ENCODE data around the gene CCNB3. TPM values are rescaled to one million over a fixed set of nuclear protein-coding genes. Genes with fewer than 3 reads are reported as not detected.

Gene CCNB3, protein sequence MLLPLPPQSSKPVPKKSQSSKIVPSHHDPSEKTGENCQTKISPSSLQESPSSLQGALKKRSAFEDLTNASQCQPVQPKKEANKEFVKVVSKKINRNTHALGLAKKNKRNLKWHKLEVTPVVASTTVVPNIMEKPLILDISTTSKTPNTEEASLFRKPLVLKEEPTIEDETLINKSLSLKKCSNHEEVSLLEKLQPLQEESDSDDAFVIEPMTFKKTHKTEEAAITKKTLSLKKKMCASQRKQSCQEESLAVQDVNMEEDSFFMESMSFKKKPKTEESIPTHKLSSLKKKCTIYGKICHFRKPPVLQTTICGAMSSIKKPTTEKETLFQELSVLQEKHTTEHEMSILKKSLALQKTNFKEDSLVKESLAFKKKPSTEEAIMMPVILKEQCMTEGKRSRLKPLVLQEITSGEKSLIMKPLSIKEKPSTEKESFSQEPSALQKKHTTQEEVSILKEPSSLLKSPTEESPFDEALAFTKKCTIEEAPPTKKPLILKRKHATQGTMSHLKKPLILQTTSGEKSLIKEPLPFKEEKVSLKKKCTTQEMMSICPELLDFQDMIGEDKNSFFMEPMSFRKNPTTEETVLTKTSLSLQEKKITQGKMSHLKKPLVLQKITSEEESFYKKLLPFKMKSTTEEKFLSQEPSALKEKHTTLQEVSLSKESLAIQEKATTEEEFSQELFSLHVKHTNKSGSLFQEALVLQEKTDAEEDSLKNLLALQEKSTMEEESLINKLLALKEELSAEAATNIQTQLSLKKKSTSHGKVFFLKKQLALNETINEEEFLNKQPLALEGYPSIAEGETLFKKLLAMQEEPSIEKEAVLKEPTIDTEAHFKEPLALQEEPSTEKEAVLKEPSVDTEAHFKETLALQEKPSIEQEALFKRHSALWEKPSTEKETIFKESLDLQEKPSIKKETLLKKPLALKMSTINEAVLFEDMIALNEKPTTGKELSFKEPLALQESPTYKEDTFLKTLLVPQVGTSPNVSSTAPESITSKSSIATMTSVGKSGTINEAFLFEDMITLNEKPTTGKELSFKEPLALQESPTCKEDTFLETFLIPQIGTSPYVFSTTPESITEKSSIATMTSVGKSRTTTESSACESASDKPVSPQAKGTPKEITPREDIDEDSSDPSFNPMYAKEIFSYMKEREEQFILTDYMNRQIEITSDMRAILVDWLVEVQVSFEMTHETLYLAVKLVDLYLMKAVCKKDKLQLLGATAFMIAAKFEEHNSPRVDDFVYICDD (N-terminal part only)
- total RNA-seq = 0.17 and 2.9 TPM in 2 replicates

DNA sequence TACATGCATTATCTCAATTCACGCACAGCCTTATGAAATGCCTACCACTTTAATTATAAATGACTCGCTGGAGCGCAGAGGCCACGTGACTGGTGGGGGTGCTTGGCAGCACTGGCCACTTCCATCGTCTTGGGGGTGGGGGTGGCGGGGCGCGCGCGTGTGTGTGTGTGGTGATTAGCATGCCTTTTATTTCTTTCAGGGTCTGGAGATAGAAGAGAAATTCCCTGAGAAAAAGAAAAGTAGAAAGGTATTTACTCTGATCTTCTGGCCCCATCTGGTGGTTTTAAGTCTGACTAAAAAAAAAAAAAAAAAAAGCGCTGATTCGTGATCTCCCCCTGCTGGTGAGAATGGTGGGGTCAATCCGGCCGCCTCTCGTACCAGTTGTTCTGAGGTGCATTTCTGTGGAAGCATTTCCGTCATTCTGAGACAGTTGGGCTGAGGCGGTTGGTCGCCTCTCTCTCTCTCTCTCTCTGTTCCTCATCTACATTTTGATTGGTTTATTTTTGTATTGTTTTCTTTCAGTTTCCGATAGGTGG lies at the start of gene CCNB3:
CCNB3 (plus strand) TSS at position 402 of the 536 bp plus-strand sequence. CDS start 80,399 bp downstream, outside the sequence.
- no peak for DNase-seq (ENCODE audit: low read depth)
- TF ChIP-seq, protein P1, sequence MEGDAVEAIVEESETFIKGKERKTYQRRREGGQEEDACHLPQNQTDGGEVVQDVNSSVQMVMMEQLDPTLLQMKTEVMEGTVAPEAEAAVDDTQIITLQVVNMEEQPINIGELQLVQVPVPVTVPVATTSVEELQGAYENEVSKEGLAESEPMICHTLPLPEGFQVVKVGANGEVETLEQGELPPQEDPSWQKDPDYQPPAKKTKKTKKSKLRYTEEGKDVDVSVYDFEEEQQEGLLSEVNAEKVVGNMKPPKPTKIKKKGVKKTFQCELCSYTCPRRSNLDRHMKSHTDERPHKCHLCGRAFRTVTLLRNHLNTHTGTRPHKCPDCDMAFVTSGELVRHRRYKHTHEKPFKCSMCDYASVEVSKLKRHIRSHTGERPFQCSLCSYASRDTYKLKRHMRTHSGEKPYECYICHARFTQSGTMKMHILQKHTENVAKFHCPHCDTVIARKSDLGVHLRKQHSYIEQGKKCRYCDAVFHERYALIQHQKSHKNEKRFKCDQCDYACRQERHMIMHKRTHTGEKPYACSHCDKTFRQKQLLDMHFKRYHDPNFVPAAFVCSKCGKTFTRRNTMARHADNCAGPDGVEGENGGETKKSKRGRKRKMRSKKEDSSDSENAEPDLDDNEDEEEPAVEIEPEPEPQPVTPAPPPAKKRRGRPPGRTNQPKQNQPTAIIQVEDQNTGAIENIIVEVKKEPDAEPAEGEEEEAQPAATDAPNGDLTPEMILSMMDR (conservative IDR thresholded peaks at IDR 0.05; ENCODE audit: low read depth, low read length) = peak; percentile 70
- H3K4me3 ChIP-seq (ENCODE audit: low read depth, low read length) = peak within 1 kb of the TSS; percentile 26

DNA sequence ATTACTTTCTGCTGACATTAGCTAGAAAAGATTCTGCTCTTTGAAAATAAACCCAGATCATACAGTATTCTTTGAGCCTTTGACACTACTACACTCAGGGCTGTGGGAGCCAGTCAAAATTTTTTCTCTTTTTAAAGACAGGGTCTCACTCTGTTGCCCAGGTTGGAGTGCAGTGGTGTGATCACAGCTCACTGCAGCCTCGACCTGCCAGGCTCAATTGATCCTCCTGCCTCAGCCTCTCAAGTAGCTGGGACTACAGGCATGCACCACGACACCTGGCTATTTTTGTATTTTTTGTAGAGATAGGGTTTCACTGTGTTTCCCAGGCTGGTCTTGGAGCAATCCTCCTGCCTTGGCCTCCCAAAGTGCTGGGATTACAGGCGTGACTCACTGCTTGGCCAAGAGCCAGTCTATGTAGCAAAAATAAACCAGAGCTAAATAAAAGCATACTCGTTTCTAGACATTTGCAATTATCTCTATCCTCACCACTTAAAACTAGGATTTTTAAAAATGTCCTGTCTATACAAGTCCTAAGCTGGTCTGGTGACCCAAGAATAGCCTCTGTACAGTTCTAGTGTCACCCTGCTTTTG lies 46.9 kb upstream of the CCNB3 start:
- DNase-seq (ENCODE audit: low read depth) = no peak
- TF ChIP-seq, protein P1 (conservative IDR thresholded peaks at IDR 0.05; ENCODE audit: low read depth, low read length) = no peak
- no peak overlapping the region for H3K4me3 ChIP-seq (ENCODE audit: low read depth, low read length)

DNA sequence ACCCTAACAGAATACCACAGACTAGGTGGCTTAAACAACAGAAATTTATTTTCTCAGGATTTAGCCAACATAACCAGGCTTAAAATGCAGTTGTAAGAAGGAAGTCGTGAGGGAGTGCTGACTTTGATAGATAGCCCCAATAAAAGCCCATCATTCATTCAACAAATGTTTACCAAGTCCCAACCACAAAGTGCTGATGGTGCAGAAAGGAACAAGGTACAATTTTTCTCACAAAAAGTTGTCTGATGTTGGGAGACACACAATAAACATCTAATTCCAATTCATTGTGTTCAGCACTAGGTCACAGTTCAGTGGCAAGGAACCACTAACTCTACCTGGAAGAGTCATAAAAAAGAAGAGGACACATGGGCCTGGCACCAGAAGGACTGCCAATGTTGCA lies 46.0 kb upstream of the CCNB3 start:
- H3K4me3 ChIP-seq (ENCODE audit: low read depth, low read length) = no peak overlapping the region
- DNase-seq (ENCODE audit: low read depth) = no peak
- TF ChIP-seq, protein P1 (conservative IDR thresholded peaks at IDR 0.05; ENCODE audit: low read depth, low read length) = no peak

DNA sequence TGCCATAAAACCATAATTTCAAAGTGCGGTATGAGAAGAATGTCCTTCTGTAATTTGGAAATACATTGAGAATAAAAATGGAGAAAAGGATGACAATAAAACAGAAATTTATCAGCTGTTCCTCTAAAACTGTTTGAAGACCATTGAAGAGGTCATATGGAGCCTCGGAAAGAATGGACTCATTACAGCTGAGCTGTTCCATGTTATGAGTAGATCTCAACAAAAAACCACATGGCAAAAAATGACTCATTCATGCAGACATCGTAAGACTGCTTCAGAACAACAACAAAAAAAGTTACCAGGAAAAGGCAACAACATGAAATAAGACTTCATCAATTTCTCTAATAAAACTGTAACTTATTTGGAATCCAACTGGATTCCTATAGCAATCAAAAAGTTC lies 43.4 kb upstream of the CCNB3 start:
- no peak for DNase-seq (ENCODE audit: low read depth)
- H3K4me3 ChIP-seq (ENCODE audit: low read depth, low read length) = no peak overlapping the region
- TF ChIP-seq, protein P1 (conservative IDR thresholded peaks at IDR 0.05; ENCODE audit: low read depth, low read length) = no peak

DNA sequence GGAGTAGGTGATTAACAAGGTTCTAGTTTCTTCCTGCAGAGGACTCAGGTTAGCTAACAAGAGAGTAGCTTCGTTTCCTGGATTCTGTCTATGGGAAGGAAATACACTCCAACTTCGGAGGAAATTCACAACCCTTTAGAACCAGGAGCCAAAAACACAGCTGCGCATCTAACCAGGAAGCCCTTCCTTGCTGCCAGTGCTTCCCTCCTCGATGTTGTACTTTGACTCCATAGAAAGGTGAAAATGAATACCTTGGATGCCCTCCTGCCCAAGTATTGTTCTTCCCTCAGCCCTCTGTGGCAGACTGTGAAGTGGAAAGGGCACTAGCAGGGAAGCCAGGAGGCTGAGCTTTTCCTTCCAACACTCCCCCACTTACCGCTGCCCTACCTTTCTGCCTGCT lies 38.8 kb upstream of the CCNB3 start:
- TF ChIP-seq, protein P1 (conservative IDR thresholded peaks at IDR 0.05; ENCODE audit: low read depth, low read length) = no peak
- DNase-seq (ENCODE audit: low read depth) = no peak
- H3K4me3 ChIP-seq (ENCODE audit: low read depth, low read length) = no peak overlapping the region

DNA sequence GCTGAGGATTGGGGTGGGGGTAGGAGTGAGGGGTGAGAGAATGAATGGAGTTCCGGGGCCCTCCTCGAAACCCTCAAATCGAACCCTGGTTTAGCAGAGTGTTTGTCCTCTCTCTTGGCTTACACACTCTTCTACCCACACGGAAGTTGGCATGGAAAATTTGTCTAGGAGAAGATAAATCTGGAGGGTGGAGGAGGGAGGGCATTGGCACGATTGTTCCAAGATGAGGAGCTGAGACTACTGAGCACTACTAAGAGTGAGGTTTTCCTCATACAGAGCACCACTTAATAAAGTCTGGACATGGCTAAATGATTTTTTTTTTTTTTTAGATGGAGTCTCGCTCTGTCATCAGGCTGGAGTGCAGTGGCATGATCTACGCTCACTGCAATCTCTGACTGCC lies 37.2 kb upstream of the CCNB3 start:
- TF ChIP-seq, protein P1 (conservative IDR thresholded peaks at IDR 0.05; ENCODE audit: low read depth, low read length) = no peak
- H3K4me3 ChIP-seq (ENCODE audit: low read depth, low read length) = no peak overlapping the region
- no peak for DNase-seq (ENCODE audit: low read depth)
